ENCODE results near the gene WEE1. TPM values are rescaled to one million over a fixed set of nuclear protein-coding genes. Genes with fewer than 3 reads are reported as not detected.
"Not testable (repeated sequence)": the region's sequence is repeated elsewhere in the genome, so short reads cannot be mapped to it uniquely, and the experiment has no call there.

The WEE1 gene
- total RNA-seq, 1 experiment from 2014 or later = 32.2 TPM

DNA sequence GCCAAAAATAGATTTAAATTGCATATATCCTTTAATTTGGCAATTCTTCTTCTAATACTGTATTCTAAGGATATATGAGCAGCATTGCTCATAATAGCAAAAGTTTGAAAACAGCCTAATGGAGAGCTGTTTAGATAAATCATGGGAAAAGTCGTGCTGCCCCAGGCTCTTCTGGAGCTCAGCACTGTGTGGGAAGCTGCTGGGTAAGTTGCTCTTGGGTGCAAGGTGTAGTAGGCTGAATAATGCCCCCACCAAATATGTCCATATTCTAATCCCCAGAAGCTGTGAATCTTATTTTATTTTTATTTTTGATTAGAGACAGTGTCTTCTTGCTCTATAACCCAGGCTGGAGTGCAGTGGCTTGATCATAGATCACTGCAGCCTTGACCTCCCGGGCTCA, 34.9 kb upstream of the WEE1 start:
- Histone ChIP-seq H3K27ac (no peak overlapping the region), H3K4me1 (replicated peaks; ENCODE audit: insufficient read depth) (peaks cover 14% of the 10 kb centered on the region; the same call in 1 of the 2 replicates), H3K4me2 (no peak overlapping the region), H3K9me2 (ENCODE audit: insufficient read depth) (no peaks in the 10 kb centered on the region), H3K79me2 (ENCODE audit: low read depth) (no peaks in the 10 kb centered on the region), H2AFZ (no peak overlapping the region), H3K27me3 (ENCODE audit: insufficient read depth, low read depth) (no peaks in the 10 kb centered on the region), H3F3A (ENCODE audit: insufficient read depth, low read depth) (peaks cover 17% of the 10 kb centered on the region), H3K4me3 (no peak overlapping the region), H3K36me3 (ENCODE audit: low read depth) (no peaks in the 10 kb centered on the region), H4K20me1 (ENCODE audit: insufficient read depth) (no peaks in the 10 kb centered on the region), H3K9me3 (ENCODE audit: insufficient read depth, low read depth) (no peaks in the 10 kb centered on the region)
- DNase-seq = no peak
- ChIA-PET POLR2A (ENCODE audit: unreplicated experiment) (no interaction called here), CTCF (interaction anchor here (0.6 kb wide), 1 partner anchor 371 kb away, joined by 4 read pairs; no protein-coding TSS in a partner anchor)
- intact Hi-C loops (cut with micrococcal nuclease; ENCODE audit: unreplicated experiment) = no loop called here
- TF ChIP-seq CTCF (conservative IDR thresholded peaks at IDR 0.05) (no peak), EZH2 (IDR thresholded peaks at IDR 0.05; ENCODE audit: low read depth) (no peak)
- no TSS peak for BruUV-seq (replicated peaks)

GRCh38 chr11:9549216-9549615, 24.3 kb upstream of the WEE1 start:
- H3K4me2 ChIP-seq; BruUV-seq (replicated peaks); DNase-seq; H3K27me3 ChIP-seq (ENCODE audit: insufficient read depth, low read depth); intact Hi-C loops (cut with micrococcal nuclease; ENCODE audit: unreplicated experiment); H3K27ac ChIP-seq; H3K79me2 ChIP-seq (ENCODE audit: low read depth); POLR2A ChIA-PET (ENCODE audit: unreplicated experiment); H3F3A ChIP-seq (ENCODE audit: insufficient read depth, low read depth); H3K9me3 ChIP-seq (ENCODE audit: insufficient read depth, low read depth); CTCF ChIA-PET; H4K20me1 ChIP-seq (ENCODE audit: insufficient read depth); H3K4me1 ChIP-seq (replicated peaks; ENCODE audit: insufficient read depth); H3K4me3 ChIP-seq; H3K9me2 ChIP-seq (ENCODE audit: insufficient read depth); H3K36me3 ChIP-seq (ENCODE audit: low read depth); H2AFZ ChIP-seq: not testable (repeated sequence)

DNA sequence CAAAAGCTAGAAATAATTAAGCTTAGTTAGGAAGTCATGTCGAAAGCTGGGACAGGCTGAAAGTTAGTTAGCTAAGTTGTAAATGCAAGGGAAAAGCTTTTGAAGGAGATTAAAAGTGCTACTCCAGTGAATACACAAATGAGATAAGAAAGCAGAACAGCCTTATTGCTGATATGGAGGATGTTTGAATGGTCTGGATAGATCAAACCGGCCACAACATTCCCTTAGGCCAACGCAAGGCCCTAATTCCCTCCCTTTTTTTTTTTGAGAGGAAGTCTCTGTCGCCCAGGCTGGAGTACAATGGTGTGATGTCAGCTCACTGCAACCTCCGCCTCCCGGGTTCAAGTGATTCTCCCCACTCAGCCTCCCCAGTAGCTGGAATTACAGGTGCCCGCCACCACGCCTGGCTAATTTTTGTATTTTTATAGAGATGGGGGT, 23.3 kb upstream of the WEE1 start:
- ChIA-PET CTCF (no interaction called here), POLR2A (ENCODE audit: unreplicated experiment) (interaction anchor here (0.6 kb wide), 1 partner anchor 1928 kb away, joined by 6 read pairs; no protein-coding TSS in a partner anchor)
- Histone ChIP-seq H3K4me1 (replicated peaks; ENCODE audit: insufficient read depth) (no peaks in the 10 kb centered on the region), H3K79me2 (ENCODE audit: low read depth) (no peaks in the 10 kb centered on the region), H3F3A (ENCODE audit: insufficient read depth, low read depth) (no peaks in the 10 kb centered on the region), H3K27me3 (ENCODE audit: insufficient read depth, low read depth) (no peaks in the 10 kb centered on the region), H3K36me3 (ENCODE audit: low read depth) (no peaks in the 10 kb centered on the region), H4K20me1 (ENCODE audit: insufficient read depth) (no peaks in the 10 kb centered on the region), H3K4me2 (no peak overlapping the region), H3K27ac (no peak overlapping the region), H3K9me3 (ENCODE audit: insufficient read depth, low read depth) (no peaks in the 10 kb centered on the region), H3K4me3 (no peak overlapping the region), H3K9me2 (ENCODE audit: insufficient read depth) (no peaks in the 10 kb centered on the region), H2AFZ (no peak overlapping the region)
- TF ChIP-seq CTCF (conservative IDR thresholded peaks at IDR 0.05) (no peak), EZH2 (IDR thresholded peaks at IDR 0.05; ENCODE audit: low read depth) (no peak)
- intact Hi-C loops (cut with micrococcal nuclease; ENCODE audit: unreplicated experiment) = no loop called here
- DNase-seq = no peak
- no TSS peak for BruUV-seq (replicated peaks)

DNA sequence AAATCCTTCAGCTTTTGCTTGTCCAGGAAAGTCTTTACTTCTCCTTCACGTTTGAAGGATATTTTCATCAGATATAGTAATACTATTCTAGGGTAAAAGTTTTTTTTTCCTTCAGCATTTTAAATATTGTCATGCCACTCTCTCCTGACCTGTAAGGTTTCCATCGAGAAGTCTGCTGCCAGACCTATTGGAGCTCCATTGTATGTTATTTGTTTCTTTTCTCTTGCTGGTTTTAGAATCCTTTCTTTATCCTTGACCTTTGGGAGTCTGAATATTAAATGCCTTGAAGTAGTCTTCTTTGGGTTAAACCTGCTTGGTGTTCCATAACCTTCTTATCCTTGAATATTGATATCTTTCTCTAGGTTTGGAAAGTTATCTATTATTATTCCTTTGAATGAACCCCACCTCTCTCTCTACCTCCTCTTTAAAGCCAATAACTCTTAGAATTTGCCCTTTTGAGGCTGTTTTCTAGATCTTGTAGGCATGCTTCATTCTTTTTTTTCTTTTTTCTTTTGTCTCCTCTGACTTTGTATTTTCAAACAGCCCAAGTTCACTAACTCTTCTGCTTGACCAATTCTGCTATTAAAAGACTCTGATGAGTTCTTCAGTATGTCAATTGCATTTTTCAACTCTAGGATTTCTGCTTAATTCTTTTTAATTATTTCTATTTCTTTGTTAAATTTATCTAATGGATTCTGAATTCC, 12.0 kb upstream of the WEE1 start:
- peaks cover 16% of the 10 kb centered on the region; the same call in 1 of the 2 replicates for H3F3A ChIP-seq (ENCODE audit: insufficient read depth, low read depth)
- CTCF ChIA-PET = no interaction called here
- no peaks in the 10 kb centered on the region for H3K27me3 ChIP-seq (ENCODE audit: insufficient read depth, low read depth)
- intact Hi-C loops (cut with micrococcal nuclease; ENCODE audit: unreplicated experiment) = no loop called here
- H3K36me3 ChIP-seq (ENCODE audit: low read depth) = no peaks in the 10 kb centered on the region
- H3K4me2 ChIP-seq = no peak overlapping the region
- H3K4me1 ChIP-seq (replicated peaks; ENCODE audit: insufficient read depth) = peaks cover 39% of the 10 kb centered on the region
- no peak overlapping the region for H3K4me3 ChIP-seq
- H4K20me1 ChIP-seq (ENCODE audit: insufficient read depth) = no peaks in the 10 kb centered on the region
- H3K9me2 ChIP-seq (ENCODE audit: insufficient read depth) = no peaks in the 10 kb centered on the region
- H3K9me3 ChIP-seq (ENCODE audit: insufficient read depth, low read depth) = no peaks in the 10 kb centered on the region; the same call in 1 of the 2 replicates
- H3K27ac ChIP-seq = no peak overlapping the region
- H2AFZ ChIP-seq = no peak overlapping the region
- no TSS peak for BruUV-seq (replicated peaks)
- H3K79me2 ChIP-seq (ENCODE audit: low read depth) = no peaks in the 10 kb centered on the region
- DNase-seq = no peak
- POLR2A ChIA-PET (ENCODE audit: unreplicated experiment) = no interaction called here
- TF ChIP-seq CTCF (conservative IDR thresholded peaks at IDR 0.05) = no peak
- no peak for TF ChIP-seq EZH2 (IDR thresholded peaks at IDR 0.05; ENCODE audit: low read depth)
